Stomach (tissue), 4 donors: ENCODE results near the gene VTI1A.

Experiments
- POLR2A ChIP-seq, 4 donors: fragments of 450-650 bp; IDR thresholded peaks; one replicate each; pipeline ENCODE4 v1.6.1; 2016; ENCODE audit warnings: antibody characterized with exemption in 4 of 4, control low read depth in 2 of 4, mild to moderate bottlenecking in 1 of 4, moderate library complexity in 1 of 4
- POLR2AphosphoS5 ChIP-seq, 3 donors: sonication (generic); formaldehyde crosslinking; IDR thresholded peaks; one replicate each; pipeline ENCODE4 v1.6.1; 2016; ENCODE audit warnings: antibody characterized with exemption in 3 of 3
- TF ChIP-seq, protein P1 (sequence below), 7 experiments: fragments of 450-650 bp in 4 of 7; fragments of 200-600 bp in 3 of 7; sonication (generic) in 3 of 7; IDR thresholded peaks; one replicate each; pipeline ENCODE4 v1.5.1; 2016 to 2019; ENCODE audit warnings: antibody characterized with exemption in 7 of 7, control low read depth in 2 of 7, mild to moderate bottlenecking in 1 of 7

DNA sequence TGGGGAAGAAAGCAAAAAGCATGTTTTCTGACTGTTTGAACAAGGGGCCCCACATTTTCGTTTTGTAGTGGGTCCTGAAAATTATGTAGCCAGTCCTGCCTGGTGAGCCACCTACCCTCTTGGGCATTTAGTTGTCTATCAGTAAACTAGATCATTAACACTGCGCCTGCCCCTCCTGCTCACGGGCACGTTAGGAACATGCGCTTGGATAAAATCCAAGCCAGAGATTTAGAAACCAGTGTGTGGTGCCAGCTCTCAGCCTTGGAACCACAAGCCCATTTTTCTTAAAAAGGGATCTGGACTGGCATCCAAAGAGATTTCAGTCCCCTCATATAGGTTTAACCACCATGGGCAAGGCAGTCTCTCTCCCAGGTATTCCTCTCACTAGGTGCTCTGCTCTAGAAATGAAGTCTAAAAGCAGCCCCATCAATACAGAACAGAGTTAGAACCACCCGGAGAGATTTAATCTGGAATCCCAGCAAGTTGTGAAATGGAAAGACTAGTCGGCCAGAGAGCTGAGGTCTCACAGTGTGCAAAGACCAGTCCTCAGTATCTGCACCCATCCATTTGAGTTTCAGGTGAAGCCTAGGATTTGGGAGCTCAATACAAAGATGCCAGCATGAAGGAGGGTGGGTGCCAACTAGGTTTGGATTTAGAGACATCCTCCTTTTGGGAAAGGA is 379.1 kb downstream of the VTI1A start:
- TF ChIP-seq, protein P1, sequence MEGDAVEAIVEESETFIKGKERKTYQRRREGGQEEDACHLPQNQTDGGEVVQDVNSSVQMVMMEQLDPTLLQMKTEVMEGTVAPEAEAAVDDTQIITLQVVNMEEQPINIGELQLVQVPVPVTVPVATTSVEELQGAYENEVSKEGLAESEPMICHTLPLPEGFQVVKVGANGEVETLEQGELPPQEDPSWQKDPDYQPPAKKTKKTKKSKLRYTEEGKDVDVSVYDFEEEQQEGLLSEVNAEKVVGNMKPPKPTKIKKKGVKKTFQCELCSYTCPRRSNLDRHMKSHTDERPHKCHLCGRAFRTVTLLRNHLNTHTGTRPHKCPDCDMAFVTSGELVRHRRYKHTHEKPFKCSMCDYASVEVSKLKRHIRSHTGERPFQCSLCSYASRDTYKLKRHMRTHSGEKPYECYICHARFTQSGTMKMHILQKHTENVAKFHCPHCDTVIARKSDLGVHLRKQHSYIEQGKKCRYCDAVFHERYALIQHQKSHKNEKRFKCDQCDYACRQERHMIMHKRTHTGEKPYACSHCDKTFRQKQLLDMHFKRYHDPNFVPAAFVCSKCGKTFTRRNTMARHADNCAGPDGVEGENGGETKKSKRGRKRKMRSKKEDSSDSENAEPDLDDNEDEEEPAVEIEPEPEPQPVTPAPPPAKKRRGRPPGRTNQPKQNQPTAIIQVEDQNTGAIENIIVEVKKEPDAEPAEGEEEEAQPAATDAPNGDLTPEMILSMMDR (IDR thresholded peaks at IDR 0.05): no peak
- TF ChIP-seq POLR2A (IDR thresholded peaks at IDR 0.05) (no peak), POLR2AphosphoS5 (IDR thresholded peaks at IDR 0.05) (no peak)
